ENCODE measurements around the gene ZNF385A. TPM values are rescaled to one million over a fixed set of nuclear protein-coding genes. Genes with fewer than 3 reads are reported as not detected.

The ZNF385A gene
- total and polyA plus RNA-seq, 9 of the 15 experiments (the other 6 are each of a cell fraction or from before 2014, with no cell fraction given): 1.0 to 111 (median 7.7) TPM

DNA sequence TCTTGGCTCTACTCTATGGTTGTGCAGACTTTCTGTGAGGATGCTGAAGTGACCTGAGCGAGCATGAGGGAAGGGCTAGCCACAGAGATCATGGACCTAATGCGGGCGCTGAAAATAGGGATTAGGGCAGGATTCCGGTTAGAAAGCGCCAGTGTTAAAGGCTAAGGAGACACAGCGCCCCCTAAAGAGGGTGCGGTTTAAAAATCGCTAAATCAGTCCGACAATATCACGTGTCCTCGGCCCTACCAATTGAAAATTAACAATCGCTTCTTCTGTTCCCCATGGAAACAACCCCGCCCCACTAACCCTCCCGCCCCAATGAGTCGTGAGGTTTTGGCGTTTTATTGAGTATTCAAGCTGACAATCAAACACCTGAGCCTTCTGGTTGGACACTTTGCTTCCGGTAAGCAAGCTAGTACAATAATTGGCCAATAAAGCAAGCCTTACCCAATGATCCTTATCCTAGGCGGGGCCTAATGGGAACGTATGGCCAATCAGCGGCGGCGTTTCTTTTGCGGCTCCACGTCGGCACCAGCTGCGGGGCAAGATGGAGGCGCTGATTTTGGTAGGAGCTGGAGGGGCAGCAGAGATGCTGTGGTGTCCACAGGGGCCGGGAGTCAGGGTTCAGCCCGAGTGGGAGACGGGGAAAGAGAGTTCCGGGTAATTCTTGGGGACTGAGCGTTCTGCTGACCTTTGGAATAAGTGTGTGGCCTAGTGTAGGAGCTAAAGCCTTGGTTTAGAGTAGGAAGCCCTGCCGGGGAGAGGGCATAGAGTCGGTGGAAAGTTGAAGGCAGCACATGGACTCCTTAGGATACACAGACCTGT, 59.7 kb downstream of the ZNF385A start, which contains the start of gene COPZ1 (continued):
- TF ChIP-seq ASH1L (IDR thresholded peaks at IDR 0.05; ENCODE audit: borderline replicate concordance, low read depth, partially characterized antibody) (peak; percentile 98), ZEB2 (IDR thresholded peaks at IDR 0.05) (no peak), MEIS2 (IDR thresholded peaks at IDR 0.05; ENCODE audit: partially characterized antibody) (peak; percentile 76), ZSCAN29 (IDR thresholded peaks at IDR 0.05) (peak; percentile 63; the same call in 1 of the 2 replicates), SMC3 (conservative IDR thresholded peaks at IDR 0.05; ENCODE audit: insufficient read depth, low read depth, low read length) (peak; percentile 34; the same call in 1 of the 2 replicates), KDM5B (IDR thresholded peaks at IDR 0.05; ENCODE audit: insufficient replicate concordance, low read depth, low read length) (peak; percentile 95), ELF2 (CRISPR knock-in tag; IDR thresholded peaks at IDR 0.05) (no peak), POLR2AphosphoS5 (IDR thresholded peaks at IDR 0.05; ENCODE audit: control insufficient read depth, insufficient read depth, low read depth, low read length) (peak; percentile 87), ZNF212 (CRISPR knock-in tag; IDR thresholded peaks at IDR 0.05) (0 out of 2 replicates have a peak, but pooled peaks have one; percentile 68), HNRNPUL1 (IDR thresholded peaks at IDR 0.05; ENCODE audit: low read length) (no peak), SRSF7 (optimal IDR thresholded peaks at IDR 0.05; ENCODE audit: low read depth, low read length) (no peak), FOXK2 (conservative IDR thresholded peaks at IDR 0.05 in 1 of 2, IDR thresholded peaks at IDR 0.05 in 1 of 2; ENCODE audit: low read depth in 2 of 2) (peak; percentile 53 to 72; a peak in 3 of 4 replicates), RBM39 (optimal IDR thresholded peaks at IDR 0.05; ENCODE audit: low read depth, low read length) (peak; percentile 73), TAF9B (IDR thresholded peaks at IDR 0.05; ENCODE audit: partially characterized antibody) (peak; percentile 98)
- TF ChIP-seq, protein P1, sequence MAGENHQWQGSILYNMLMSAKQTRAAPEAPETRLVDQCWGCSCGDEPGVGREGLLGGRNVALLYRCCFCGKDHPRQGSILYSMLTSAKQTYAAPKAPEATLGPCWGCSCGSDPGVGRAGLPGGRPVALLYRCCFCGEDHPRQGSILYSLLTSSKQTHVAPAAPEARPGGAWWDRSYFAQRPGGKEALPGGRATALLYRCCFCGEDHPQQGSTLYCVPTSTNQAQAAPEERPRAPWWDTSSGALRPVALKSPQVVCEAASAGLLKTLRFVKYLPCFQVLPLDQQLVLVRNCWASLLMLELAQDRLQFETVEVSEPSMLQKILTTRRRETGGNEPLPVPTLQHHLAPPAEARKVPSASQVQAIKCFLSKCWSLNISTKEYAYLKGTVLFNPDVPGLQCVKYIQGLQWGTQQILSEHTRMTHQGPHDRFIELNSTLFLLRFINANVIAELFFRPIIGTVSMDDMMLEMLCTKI (IDR thresholded peaks at IDR 0.05; ENCODE audit: partially characterized antibody): no peak
- TF ChIP-seq, protein P2, sequence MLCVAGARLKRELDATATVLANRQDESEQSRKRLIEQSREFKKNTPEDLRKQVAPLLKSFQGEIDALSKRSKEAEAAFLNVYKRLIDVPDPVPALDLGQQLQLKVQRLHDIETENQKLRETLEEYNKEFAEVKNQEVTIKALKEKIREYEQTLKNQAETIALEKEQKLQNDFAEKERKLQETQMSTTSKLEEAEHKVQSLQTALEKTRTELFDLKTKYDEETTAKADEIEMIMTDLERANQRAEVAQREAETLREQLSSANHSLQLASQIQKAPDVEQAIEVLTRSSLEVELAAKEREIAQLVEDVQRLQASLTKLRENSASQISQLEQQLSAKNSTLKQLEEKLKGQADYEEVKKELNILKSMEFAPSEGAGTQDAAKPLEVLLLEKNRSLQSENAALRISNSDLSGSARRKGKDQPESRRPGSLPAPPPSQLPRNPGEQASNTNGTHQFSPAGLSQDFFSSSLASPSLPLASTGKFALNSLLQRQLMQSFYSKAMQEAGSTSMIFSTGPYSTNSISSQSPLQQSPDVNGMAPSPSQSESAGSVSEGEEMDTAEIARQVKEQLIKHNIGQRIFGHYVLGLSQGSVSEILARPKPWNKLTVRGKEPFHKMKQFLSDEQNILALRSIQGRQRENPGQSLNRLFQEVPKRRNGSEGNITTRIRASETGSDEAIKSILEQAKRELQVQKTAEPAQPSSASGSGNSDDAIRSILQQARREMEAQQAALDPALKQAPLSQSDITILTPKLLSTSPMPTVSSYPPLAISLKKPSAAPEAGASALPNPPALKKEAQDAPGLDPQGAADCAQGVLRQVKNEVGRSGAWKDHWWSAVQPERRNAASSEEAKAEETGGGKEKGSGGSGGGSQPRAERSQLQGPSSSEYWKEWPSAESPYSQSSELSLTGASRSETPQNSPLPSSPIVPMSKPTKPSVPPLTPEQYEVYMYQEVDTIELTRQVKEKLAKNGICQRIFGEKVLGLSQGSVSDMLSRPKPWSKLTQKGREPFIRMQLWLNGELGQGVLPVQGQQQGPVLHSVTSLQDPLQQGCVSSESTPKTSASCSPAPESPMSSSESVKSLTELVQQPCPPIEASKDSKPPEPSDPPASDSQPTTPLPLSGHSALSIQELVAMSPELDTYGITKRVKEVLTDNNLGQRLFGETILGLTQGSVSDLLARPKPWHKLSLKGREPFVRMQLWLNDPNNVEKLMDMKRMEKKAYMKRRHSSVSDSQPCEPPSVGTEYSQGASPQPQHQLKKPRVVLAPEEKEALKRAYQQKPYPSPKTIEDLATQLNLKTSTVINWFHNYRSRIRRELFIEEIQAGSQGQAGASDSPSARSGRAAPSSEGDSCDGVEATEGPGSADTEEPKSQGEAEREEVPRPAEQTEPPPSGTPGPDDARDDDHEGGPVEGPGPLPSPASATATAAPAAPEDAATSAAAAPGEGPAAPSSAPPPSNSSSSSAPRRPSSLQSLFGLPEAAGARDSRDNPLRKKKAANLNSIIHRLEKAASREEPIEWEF (CRISPR knock-in tag; IDR thresholded peaks at IDR 0.05): no peak
- TF ChIP-seq, protein P3, sequence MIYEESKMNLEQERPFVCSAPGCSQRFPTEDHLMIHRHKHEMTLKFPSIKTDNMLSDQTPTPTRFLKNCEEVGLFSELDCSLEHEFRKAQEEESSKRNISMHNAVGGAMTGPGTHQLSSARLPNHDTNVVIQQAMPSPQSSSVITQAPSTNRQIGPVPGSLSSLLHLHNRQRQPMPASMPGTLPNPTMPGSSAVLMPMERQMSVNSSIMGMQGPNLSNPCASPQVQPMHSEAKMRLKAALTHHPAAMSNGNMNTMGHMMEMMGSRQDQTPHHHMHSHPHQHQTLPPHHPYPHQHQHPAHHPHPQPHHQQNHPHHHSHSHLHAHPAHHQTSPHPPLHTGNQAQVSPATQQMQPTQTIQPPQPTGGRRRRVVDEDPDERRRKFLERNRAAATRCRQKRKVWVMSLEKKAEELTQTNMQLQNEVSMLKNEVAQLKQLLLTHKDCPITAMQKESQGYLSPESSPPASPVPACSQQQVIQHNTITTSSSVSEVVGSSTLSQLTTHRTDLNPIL (CRISPR knock-in tag; IDR thresholded peaks at IDR 0.05): no peak
